Mesendoderm (in vitro differentiated cells): ENCODE results near the gene DENND1A.

Experiments used
- DNase-seq: peaks from one replicate; pipeline ENCODE4 v3.0.0; 2013
- H2AK5ac ChIP-seq: 2 replicates; pipeline ENCODE4 v1.6.1; 2013; ENCODE audit warnings: low read length, inconsistent platforms
- H2BK120ac ChIP-seq: 2 replicates; pipeline ENCODE4 v1.6.1; 2013; ENCODE audit warnings: low read depth, mild to moderate bottlenecking, low read length, moderate library complexity, mixed read lengths
- H2BK15ac ChIP-seq: replicated peaks from 2 replicates; pipeline ENCODE4 v1.6.1; 2013; ENCODE audit warnings: low read depth, mild to moderate bottlenecking, moderate library complexity
- H2BK5ac ChIP-seq: 2 replicates; pipeline ENCODE4 v1.6.1; 2013; ENCODE audit warnings: low read length, inconsistent platforms
- H3K18ac ChIP-seq: 2 replicates; pipeline ENCODE4 v1.6.1; 2013; ENCODE audit warnings: mild to moderate bottlenecking, low read length, mixed read lengths
- H3K23ac ChIP-seq: one replicate; pipeline ENCODE4 v1.6.1; 2013; ENCODE audit warnings: low read length
- H3K27ac ChIP-seq: 2 replicates; pipeline ENCODE4 v1.5.1; 2013; ENCODE audit warnings: low read depth, mild to moderate bottlenecking, inconsistent platforms, low read length, moderate library complexity
- H3K27me3 ChIP-seq: 2 replicates; pipeline ENCODE4 v1.6.1; 2013; ENCODE audit warnings: low read length, control low read depth, mild to moderate bottlenecking, inconsistent platforms; ENCODE audit not compliant: insufficient read depth, poor library complexity
- H3K36me3 ChIP-seq: 2 replicates; pipeline ENCODE4 v1.6.1; 2013; ENCODE audit warnings: low read length, inconsistent platforms; ENCODE audit not compliant: control insufficient read depth, insufficient read depth
- H3K4ac ChIP-seq: one replicate; pipeline ENCODE4 v1.6.1; 2013; ENCODE audit warnings: low read depth, mild to moderate bottlenecking, low read length, moderate library complexity
- H3K4me1 ChIP-seq: 2 replicates; pipeline ENCODE4 v1.6.1; 2013; ENCODE audit warnings: low read depth, low read length, inconsistent platforms; ENCODE audit not compliant: control insufficient read depth
- H3K4me2 ChIP-seq: 2 replicates; pipeline ENCODE4 v1.6.1; 2013; ENCODE audit warnings: low read length
- H3K4me3 ChIP-seq: 2 replicates; pipeline ENCODE4 v1.5.1; 2013; ENCODE audit warnings: mild to moderate bottlenecking, low read length
- H3K56ac ChIP-seq: one replicate; pipeline ENCODE4 v1.6.1; 2013; ENCODE audit warnings: low read length
- H3K79me1 ChIP-seq: 2 replicates; pipeline ENCODE4 v1.6.1; 2013; ENCODE audit warnings: low read length, inconsistent platforms
- H3K79me2 ChIP-seq: 2 replicates; pipeline ENCODE4 v1.6.1; 2013; ENCODE audit warnings: mild to moderate bottlenecking, low read length; ENCODE audit not compliant: control insufficient read depth, insufficient read depth
- H3K9ac ChIP-seq: 2 replicates; pipeline ENCODE4 v1.6.1; 2013; ENCODE audit warnings: low read length, inconsistent platforms
- H4K5ac ChIP-seq: one replicate; pipeline ENCODE4 v1.6.1; 2013; ENCODE audit warnings: low read length
- H4K8ac ChIP-seq: one replicate; pipeline ENCODE4 v1.6.1; 2013; ENCODE audit warnings: low read depth, mild to moderate bottlenecking, control low read depth, low read length, moderate library complexity
- WGBS: extraction: QIAGEN DNeasy Blood & Tissue Kit; methylation state at CpG from one replicate; pipeline ENCODE4 v1.1.7; 2013; ENCODE audit warnings: low lambda C conversion rate, missing lambda C conversion rate; ENCODE audit not compliant: insufficient coverage; ENCODE audit errors: extremely low coverage; 5-methylcytosine and 5-hydroxymethylcytosine counted together

The DENND1A gene

DNA sequence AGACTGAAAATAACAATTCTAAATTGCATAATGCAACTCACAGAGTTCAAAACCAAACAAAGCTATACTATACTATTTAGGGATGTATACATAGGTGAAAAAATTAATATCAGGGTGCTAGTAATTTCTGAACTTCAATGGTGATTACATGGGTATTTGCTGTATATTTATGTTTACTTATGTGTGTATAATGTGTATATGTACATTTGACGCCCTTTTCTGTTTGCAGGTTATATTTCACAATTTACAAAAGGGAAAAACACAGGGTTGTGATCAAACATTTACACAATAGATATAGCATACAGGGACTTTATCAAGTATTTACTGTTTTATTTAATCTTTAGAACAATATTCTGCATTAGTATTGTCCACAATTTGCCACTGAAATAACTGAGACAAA is 184.0 kb downstream of the DENND1A start:
- Histone ChIP-seq H2AK5ac (no peak overlapping the region), H3K36me3 (no peaks in the 10 kb centered on the region), H3K4me3 (no peak overlapping the region), H3K27ac (no peak overlapping the region), H3K27me3 (no peaks in the 10 kb centered on the region), H4K5ac (no peak overlapping the region), H4K8ac (no peak overlapping the region), H2BK120ac (no peak overlapping the region), H3K79me2 (no peaks in the 10 kb centered on the region), H3K4me1 (no peaks in the 10 kb centered on the region), H3K18ac (no peak overlapping the region), H3K23ac (no peak overlapping the region), H3K4me2 (no peak overlapping the region), H3K4ac (no peak overlapping the region), H3K56ac (no peak overlapping the region), H2BK15ac (no peak overlapping the region), H2BK5ac (no peak overlapping the region), H3K79me1 (no peaks in the 10 kb centered on the region), H3K9ac (no peak overlapping the region)
- no CpG with 5 or more reads among the region's 1 CpG for WGBS
- no peak for DNase-seq

DNA sequence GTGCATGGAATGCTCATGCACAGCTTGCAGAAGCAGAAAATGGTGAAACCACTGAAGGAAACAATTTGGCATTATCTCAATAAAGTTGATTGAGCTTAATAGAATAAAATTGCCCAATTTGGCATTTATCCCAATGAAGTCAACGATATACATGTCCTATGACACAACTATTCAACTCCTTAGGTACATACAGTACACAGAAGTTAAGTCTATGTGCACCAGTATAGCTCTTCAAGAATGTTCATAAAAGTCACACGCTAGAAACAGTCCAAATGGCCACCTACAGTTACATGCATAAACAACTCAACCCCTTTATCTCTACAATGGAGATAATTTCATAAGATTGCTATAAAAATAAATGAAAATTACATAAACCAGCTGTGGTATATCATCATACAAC is 184.5 kb downstream of the DENND1A start:
- no CpG with 5 or more reads among the region's 2 CpGs for WGBS
- Histone ChIP-seq H2AK5ac (no peak overlapping the region), H3K4me2 (no peak overlapping the region), H3K79me2 (no peaks in the 10 kb centered on the region), H3K4me3 (no peak overlapping the region), H4K5ac (no peak overlapping the region), H3K27me3 (no peaks in the 10 kb centered on the region), H3K56ac (no peak overlapping the region), H3K18ac (no peak overlapping the region), H3K79me1 (no peaks in the 10 kb centered on the region), H2BK15ac (no peak overlapping the region), H3K36me3 (no peaks in the 10 kb centered on the region), H4K8ac (no peak overlapping the region), H3K4ac (no peak overlapping the region), H3K4me1 (no peaks in the 10 kb centered on the region), H3K9ac (no peak overlapping the region), H3K23ac (no peak overlapping the region), H2BK120ac (no peak overlapping the region), H2BK5ac (no peak overlapping the region), H3K27ac (no peak overlapping the region)
- no peak for DNase-seq

DNA sequence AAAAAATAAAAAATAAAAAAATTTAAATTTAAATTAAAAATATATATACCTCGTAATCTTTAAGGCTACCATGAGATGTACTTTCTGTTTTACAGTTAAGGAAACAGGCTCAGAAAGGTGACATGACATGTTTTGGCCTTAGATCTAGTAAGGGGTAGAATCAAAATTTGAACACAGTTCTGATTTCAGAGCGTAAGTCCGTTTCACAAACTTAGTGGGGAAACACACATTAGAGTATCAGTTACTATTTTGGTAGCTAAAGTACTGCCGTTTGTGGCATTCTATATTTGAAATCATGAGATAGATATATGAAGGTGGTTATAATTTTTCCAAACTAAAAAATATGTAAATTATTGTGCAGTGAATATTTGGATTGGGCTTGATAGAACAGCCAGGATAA is 186.2 kb downstream of the DENND1A start:
- H3K4ac ChIP-seq: no peak overlapping the region
- no peak overlapping the region for H3K23ac ChIP-seq
- H3K27ac ChIP-seq: no peak overlapping the region
- no peaks in the 10 kb centered on the region for H3K79me1 ChIP-seq
- H3K18ac ChIP-seq: no peak overlapping the region
- no peak overlapping the region for H3K56ac ChIP-seq
- no peak overlapping the region for H4K5ac ChIP-seq
- H3K79me2 ChIP-seq: no peaks in the 10 kb centered on the region
- H3K27me3 ChIP-seq: no peaks in the 10 kb centered on the region
- no peak overlapping the region for H3K4me2 ChIP-seq
- no peak overlapping the region for H2BK15ac ChIP-seq
- no CpG with 5 or more reads among the region's 4 CpGs for WGBS
- no peak overlapping the region for H4K8ac ChIP-seq
- no peak overlapping the region for H3K9ac ChIP-seq
- no peak for DNase-seq
- H3K4me1 ChIP-seq: no peaks in the 10 kb centered on the region
- H3K4me3 ChIP-seq: no peak overlapping the region
- no peak overlapping the region for H2AK5ac ChIP-seq
- no peak overlapping the region for H2BK5ac ChIP-seq
- H3K36me3 ChIP-seq: no peaks in the 10 kb centered on the region
- no peak overlapping the region for H2BK120ac ChIP-seq

DNA sequence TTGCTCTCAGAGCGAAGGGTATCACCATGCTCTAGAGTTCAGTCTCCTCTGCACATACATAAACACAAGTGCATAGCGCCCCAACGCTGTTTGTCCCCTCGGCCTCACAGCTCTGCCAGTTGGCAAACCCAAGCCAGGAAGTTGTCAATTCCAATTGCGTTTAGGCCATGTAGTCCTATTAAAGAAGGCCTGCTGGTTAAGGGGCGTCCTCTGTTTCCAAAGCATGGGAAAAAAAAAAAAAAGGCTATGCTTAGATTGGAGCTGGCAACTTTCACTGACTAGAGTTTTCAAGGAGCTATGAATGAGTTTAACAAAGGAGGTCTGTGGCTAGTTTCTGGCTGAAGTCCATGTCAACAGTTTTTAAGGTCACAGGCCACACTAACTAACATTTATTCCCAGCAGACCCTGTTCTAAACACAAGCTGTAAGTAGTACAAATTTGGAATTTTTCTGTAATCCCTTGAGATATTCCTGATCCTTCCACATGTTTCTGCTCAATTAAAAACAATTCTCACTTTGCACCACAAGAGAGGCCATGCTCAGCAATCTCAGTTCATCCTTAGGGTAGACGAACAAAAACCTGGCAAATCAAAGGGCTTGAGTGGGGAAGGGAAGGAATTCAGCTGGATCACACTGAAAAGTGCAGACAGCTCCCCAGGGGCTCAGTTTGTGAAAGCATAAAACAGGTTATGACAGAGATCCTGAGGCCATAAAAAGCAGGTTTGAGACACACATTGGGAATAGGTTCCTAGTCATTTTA is 187.7 kb downstream of the DENND1A start:
- H3K4me1 ChIP-seq: no peaks in the 10 kb centered on the region
- H3K4me2 ChIP-seq: no peak overlapping the region
- no CpG with 5 or more reads among the region's 7 CpGs for WGBS
- no peak overlapping the region for H2AK5ac ChIP-seq
- H4K8ac ChIP-seq: no peak overlapping the region
- H3K18ac ChIP-seq: no peak overlapping the region
- H3K27me3 ChIP-seq: no peaks in the 10 kb centered on the region
- H3K79me2 ChIP-seq: no peaks in the 10 kb centered on the region
- H3K36me3 ChIP-seq: no peaks in the 10 kb centered on the region
- no peak overlapping the region for H2BK120ac ChIP-seq
- no peak overlapping the region for H3K4ac ChIP-seq
- H3K4me3 ChIP-seq: no peak overlapping the region
- H3K9ac ChIP-seq: no peak overlapping the region
- H3K79me1 ChIP-seq: no peaks in the 10 kb centered on the region
- H4K5ac ChIP-seq: no peak overlapping the region
- no peak for DNase-seq
- no peak overlapping the region for H3K56ac ChIP-seq
- H3K27ac ChIP-seq: no peak overlapping the region
- no peak overlapping the region for H2BK5ac ChIP-seq
- H3K23ac ChIP-seq: no peak overlapping the region
- H2BK15ac ChIP-seq: no peak overlapping the region

DNA sequence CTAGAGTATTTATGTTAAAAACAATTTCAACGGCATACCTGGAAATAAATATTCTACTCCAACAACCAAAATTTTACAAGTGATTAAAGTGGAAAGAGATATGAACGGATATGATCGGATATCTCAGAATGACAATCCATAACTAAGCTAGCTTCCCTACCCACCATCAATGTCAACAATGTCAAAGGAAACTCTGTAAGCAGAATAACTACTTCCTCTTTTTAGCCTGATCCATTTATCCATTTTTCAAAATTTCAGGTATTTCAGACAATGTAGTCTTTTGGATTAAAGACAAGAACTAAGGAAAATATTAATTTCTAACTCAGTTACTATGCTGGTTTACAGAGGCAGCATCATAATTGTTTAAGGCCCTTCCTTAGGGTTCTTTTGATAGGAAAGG is 188.7 kb downstream of the DENND1A start:
- Histone ChIP-seq H3K9ac (no peak overlapping the region), H3K36me3 (no peaks in the 10 kb centered on the region), H3K56ac (no peak overlapping the region), H3K4me2 (no peak overlapping the region), H3K27me3 (no peaks in the 10 kb centered on the region), H3K4me1 (no peaks in the 10 kb centered on the region), H3K4ac (no peak overlapping the region), H3K79me2 (no peaks in the 10 kb centered on the region), H4K8ac (no peak overlapping the region), H2BK5ac (no peak overlapping the region), H2AK5ac (no peak overlapping the region), H2BK120ac (no peak overlapping the region), H3K27ac (no peak overlapping the region), H3K23ac (no peak overlapping the region), H3K4me3 (no peak overlapping the region), H3K18ac (no peak overlapping the region), H3K79me1 (no peaks in the 10 kb centered on the region), H2BK15ac (no peak overlapping the region), H4K5ac (no peak overlapping the region)
- no peak for DNase-seq
- no CpG with 5 or more reads among the region's 3 CpGs for WGBS

DNA sequence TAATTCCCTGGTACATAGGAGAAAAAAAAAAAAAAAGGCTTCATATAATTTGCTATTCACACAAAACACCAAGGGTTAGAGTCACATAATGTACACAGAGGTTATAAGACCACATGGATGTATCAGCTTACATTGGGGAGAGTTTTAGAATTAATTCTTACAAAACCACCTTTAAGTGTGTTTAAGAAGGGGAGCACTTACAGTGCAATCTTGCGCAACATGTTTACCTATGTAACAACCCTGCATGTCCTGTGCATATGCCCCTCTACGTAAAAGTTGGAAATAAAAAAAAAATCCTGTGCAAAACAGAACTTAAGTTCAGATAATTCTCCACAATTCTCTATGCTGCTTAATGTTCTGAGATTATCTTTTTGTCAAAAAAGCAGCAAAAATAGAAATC is 190.0 kb downstream of the DENND1A start:
- Histone ChIP-seq H3K36me3 (no peaks in the 10 kb centered on the region), H3K9ac (no peak overlapping the region), H3K23ac (no peak overlapping the region), H2BK5ac (no peak overlapping the region), H3K4me2 (no peak overlapping the region), H2AK5ac (no peak overlapping the region), H3K4me3 (no peak overlapping the region), H3K27me3 (no peaks in the 10 kb centered on the region), H3K4me1 (no peaks in the 10 kb centered on the region), H2BK15ac (no peak overlapping the region), H3K79me1 (no peaks in the 10 kb centered on the region), H4K5ac (no peak overlapping the region), H3K4ac (no peak overlapping the region), H3K79me2 (no peaks in the 10 kb centered on the region), H4K8ac (no peak overlapping the region), H2BK120ac (no peak overlapping the region), H3K27ac (no peak overlapping the region), H3K56ac (no peak overlapping the region), H3K18ac (no peak overlapping the region)
- no CpG with 5 or more reads among the region's 2 CpGs for WGBS
- no peak for DNase-seq
